Liver (tissue), 3 donors: ENCODE measurements around the gene OGFR.

Experiments
- ATF3 ChIP-seq: IDR thresholded peaks from 2 replicates; pipeline ENCODE4 v1.6.1; 2016; ENCODE audit warnings: antibody characterized with exemption
- CTCF ChIP-seq: fragments of 150-350 bp; IDR thresholded peaks from 2 replicates; pipeline ENCODE4 v1.5.1; 2017; ENCODE audit warnings: improper control_type of control experiment, low read depth, low read length; ENCODE audit not compliant: missing input control
- FOXA2 ChIP-seq: IDR thresholded peaks from 2 replicates; pipeline ENCODE4 v1.6.1; 2016; ENCODE audit warnings: antibody characterized with exemption
- GABPA ChIP-seq, 2 donors: IDR thresholded peaks in 1 of 2; conservative IDR thresholded peaks in 1 of 2; 2 replicates each; pipeline ENCODE4 v1.6.1; 2016; ENCODE audit warnings: antibody characterized with exemption in 2 of 2, mild to moderate bottlenecking in 1 of 2, moderate library complexity in 1 of 2
- HNF4A ChIP-seq, 2 donors: conservative IDR thresholded peaks; 2 replicates each; pipeline ENCODE4 v1.6.1; 2016; ENCODE audit warnings: antibody characterized with exemption in 2 of 2, mild to moderate bottlenecking in 2 of 2
- HNF4G ChIP-seq: IDR thresholded peaks from 2 replicates; pipeline ENCODE4 v1.6.1; 2016; ENCODE audit warnings: antibody characterized with exemption
- RAD21 ChIP-seq, 2 donors: IDR thresholded peaks; 2 replicates each; pipeline ENCODE4 v1.6.1; 2016; ENCODE audit warnings: antibody characterized with exemption in 2 of 2, mild to moderate bottlenecking in 2 of 2
- RXRA ChIP-seq, 2 donors: IDR thresholded peaks; 2 replicates each; pipeline ENCODE4 v1.6.1; 2017 to 2018; ENCODE audit warnings: antibody characterized with exemption in 2 of 2, mild to moderate bottlenecking in 1 of 2
- YY1 ChIP-seq: IDR thresholded peaks from 2 replicates; pipeline ENCODE4 v1.6.1; 2016; ENCODE audit warnings: antibody characterized with exemption, mild to moderate bottlenecking
- donor health status: healthy.
- donor health status: healthy.

- TF ChIP-seq CTCF (no peak), RAD21 (IDR thresholded peaks at IDR 0.05) (no peak), GABPA (IDR thresholded peaks at IDR 0.05 in 1 of 2, conservative IDR thresholded peaks at IDR 0.05 in 1 of 2) (no peak), HNF4G (no peak), FOXA2 (no peak), HNF4A (conservative IDR thresholded peaks at IDR 0.05) (no peak), YY1 (no peak), ATF3 (no peak), RXRA (IDR thresholded peaks at IDR 0.05) (no peak)
Measured at GRCh38 chr20:62760471-62760855, 44.2 kb upstream of the OGFR start.
